HG02571 (cell line): ENCODE measurements around the gene C12orf42.
A peak's percentile ranks its signal among the peaks of the same experiment; 100 is the strongest.
"Not testable (repeated sequence)": the region's sequence is repeated elsewhere in the genome, so short reads cannot be mapped to it uniquely, and the experiment has no call there.

Experiments
- ATAC-seq: cut with Tn5 transposase; IDR thresholded peaks from one replicate; pipeline ENCODE4 v1.9.1; 2021; ENCODE audit warnings: mild to moderate bottlenecking, moderate library complexity; ENCODE audit not compliant: unreplicated experiment

C12orf42 gene

GRCh38 chr12:103425674-103426073 lies 70.1 kb downstream of the C12orf42 start:
- not testable (repeated sequence) for ATAC-seq

DNA sequence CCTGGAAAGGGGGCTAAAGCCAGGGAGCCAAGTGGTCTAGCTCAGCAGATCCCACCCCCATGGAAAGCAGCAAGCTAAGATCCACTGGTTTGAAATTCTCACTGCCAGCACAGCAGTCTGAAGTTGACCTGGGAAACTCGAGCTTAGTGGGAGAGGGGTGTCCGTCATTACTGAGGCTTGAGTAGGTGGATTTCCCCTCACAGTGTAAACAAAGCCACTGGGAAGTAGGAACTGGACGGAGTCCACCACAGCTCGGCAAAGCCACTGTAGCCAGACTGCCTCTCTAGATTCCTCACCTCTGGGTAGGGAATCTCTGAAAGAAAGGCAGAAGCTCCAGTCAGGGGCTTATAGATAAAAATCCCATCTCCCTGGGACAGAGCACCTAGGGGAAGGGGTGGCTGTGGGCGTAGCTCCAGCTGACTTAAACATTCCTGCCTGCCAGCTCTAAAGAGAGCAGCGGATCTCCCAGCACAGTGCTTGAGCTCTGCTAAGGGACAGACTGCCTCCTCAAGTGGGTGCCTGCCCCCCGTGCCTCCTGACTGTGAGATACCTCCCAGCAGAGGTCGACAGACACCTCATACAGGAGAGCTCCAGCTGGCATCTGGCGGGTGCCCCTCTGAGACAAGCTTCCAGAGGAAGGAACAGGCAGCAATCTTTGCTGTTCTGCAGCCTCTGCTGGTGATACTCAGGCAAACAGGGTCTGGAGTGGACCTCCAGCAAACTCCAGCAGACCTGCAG lies 70.8 kb downstream of the C12orf42 start:
- ATAC-seq, result not testable (repeated sequence)

DNA sequence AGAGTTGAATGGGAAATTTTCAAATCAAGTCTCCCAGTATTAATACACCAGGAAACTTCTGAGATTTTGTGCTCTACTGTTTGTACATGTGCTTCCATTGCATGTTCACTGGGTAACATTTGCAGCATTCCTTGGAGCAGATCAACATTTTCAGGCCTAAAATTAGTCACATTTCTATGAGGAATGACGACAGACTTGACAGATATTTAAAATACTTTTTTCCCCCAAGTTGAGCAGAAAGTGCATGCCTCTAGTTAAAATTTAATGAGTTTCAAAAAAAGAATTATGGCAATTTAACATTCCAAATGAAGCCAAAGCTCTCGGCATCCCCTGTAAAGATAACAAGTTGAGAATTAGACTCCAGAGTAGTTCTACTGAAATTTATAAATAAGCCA lies 72.3 kb downstream of the C12orf42 start:
- ATAC-seq, result no peak

GRCh38 chr12:103422746-103423515 lies 72.8 kb downstream of the C12orf42 start:
- no peak for ATAC-seq

DNA sequence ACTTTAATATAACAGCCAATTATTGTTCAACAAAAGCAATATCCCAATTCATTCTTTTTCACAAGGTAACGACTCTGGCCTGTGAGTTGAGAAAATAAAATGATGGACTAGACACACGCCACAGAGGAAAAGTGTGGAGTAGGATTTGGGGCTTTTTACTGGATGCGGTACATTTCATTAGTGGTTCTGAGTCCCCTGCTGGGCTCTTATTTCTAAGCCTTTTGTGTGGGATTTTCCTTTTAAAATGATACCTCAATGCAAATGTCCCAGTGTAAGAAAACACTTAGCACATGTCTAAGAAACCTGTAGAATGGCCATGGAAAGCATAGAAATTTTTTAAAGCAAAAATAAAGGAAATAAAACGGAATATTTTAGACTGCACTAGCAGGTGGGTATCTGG lies 73.4 kb downstream of the C12orf42 start:
- ATAC-seq, result no peak

GRCh38 chr12:103421402-103421801 lies 74.4 kb downstream of the C12orf42 start:
- no peak for ATAC-seq

- no peak for ATAC-seq
Observed at GRCh38 chr12:103415681-103416080, 80.1 kb downstream of the C12orf42 start.

DNA sequence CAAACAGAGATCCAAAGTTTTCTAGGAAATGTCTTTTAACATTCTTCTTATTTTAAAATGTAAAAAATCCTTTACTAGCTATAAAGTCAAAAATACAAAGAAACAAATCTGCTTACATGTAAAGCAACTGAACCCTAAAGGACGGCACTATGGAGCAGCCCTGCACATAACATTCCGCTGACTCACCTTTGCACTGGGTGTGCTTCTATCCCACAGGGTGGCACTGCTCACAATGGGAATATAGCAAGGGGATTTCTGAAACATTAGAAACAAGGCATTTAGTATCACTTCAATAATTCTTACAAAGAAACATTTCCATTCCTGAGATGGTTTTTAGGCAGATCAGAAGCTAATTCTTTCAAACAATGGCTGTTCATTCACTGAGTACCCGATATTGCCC lies 94.3 kb downstream of the C12orf42 start:
- no peak for ATAC-seq

DNA sequence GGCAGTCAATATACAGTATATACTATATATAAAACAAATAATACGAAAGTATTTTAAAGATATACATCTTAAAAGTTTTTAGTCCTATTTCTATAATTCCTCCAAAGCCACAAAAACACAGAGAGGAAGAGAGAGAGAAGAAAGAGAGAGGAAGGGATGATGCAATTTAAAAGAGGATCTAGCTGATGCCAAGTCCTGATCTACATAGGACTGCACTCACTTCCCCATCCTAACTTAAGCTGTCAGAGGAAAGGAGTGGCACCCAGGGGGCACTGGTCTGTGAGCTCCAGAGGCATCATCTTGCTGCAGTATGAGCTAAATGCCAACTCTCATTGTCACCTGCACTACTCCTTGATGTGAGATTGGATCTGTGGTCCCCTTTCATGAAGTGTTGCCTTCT lies 95.8 kb downstream of the C12orf42 start:
- no peak for ATAC-seq

GRCh38 chr12:103397536-103397935 lies 98.2 kb downstream of the C12orf42 start:
- no peak for ATAC-seq

DNA sequence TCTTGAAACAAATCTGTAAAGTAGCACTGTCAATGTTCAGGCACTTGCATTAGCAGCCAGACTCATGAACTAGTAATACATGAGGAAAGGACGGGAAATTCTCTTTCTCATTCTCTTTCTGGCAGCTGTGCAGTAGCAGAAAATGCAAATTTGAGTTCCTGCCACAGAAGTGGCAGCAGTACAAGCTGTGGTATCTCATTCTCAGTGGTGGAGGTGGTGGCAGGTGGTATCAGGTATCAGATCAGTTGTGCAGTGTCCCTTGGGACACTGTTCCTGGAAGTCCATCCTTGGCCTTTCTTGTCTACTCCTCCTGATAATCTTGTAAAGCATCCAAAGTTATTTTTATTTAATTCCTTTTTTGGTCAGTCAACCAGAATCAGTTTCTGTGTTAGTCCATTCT lies 103.0 kb downstream of the C12orf42 start:
- peak; percentile 95 for ATAC-seq

GRCh38 chr12:103391103-103391502 lies 104.7 kb downstream of the C12orf42 start:
- no peak for ATAC-seq

DNA sequence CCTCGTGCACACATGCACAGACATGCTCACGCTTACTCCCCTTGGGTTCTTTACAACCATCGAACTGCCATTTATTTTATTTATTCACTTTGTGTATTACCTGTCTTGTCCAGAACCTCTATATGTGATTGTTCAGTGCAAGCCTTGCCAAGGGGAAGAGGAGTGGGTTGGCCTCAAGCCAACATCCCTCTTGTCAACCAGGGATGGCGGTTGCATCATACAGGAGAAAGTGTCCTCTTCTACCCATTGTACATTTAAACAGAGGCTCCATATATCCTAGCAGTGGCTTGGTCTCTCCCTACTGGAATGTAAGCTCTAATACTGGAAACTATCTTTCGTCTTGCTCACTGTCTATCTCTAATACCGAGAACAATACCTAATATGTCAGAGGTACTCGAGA lies 108.4 kb downstream of the C12orf42 start:
- ATAC-seq, result no peak

- ATAC-seq, result no peak
Observed at GRCh38 chr12:103386451-103386850, 109.3 kb downstream of the C12orf42 start.

DNA sequence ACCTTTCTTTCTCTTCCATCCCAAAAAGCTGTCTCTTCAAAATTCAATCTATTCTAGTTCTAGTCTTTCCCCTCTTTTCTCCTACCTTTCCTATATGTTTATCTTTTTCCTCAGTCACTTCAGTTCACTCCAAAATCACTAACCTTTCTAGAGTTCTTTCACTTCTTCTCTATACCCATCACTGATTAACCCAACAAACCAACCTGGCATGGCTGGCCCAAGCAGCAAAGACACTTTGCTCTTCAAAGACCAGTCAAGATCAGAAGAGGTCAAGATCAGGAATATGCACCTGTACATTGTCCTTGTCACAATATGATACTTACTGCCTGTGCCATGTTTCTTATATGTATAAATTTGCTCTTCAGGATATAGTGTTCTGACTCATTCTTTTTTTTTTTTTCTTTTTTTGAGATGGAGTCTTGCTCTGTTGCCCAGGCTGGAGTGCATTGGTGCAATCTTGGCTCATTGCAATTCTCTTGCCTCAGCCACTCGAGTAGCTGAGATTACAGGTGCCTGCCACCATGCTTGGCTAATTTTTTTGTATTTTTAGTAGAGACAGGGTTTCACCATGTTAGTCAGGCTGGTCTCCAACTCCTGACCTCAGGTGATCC lies 112.9 kb downstream of the C12orf42 start:
- ATAC-seq, result no peak

DNA sequence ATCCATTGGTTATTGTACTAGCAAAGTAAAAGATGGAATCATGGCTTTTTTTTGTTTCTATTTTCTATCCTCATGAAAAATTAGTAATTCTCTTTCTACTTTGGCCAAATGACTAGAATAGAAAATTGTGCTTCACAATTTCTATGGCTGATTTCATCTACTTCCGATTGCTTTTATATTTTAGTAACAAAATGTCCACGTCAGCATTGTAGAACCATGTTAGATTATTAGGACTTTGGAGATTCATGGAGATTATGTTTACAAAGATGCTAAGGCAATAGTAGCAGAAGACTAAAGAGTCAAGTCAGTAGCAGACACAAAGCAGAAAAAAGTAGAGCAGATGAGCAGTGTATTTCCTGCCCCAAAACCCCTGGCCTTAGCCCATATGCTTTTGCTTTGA lies 113.6 kb downstream of the C12orf42 start:
- no peak for ATAC-seq

- ATAC-seq, result no peak
Observed at GRCh38 chr12:103379670-103380069, 116.1 kb downstream of the C12orf42 start.

GRCh38 chr12:103373088-103373523 lies 122.7 kb downstream of the C12orf42 start:
- ATAC-seq, result no peak

- ATAC-seq, result peak; percentile 76
Observed at GRCh38 chr12:103369929-103370328, 125.8 kb downstream of the C12orf42 start.

- ATAC-seq, result no peak
Observed at GRCh38 chr12:103368167-103368566, 127.6 kb downstream of the C12orf42 start.

GRCh38 chr12:103354403-103354802 lies 141.4 kb downstream of the C12orf42 start:
- no peak for ATAC-seq

- ATAC-seq, result no peak
Observed at GRCh38 chr12:103353913-103354312, 141.9 kb downstream of the C12orf42 start.
